ENCODE data around the gene RND3. TPM values are rescaled to one million over a fixed set of nuclear protein-coding genes. Genes with fewer than 3 reads are reported as not detected.

RND3 gene
- total and polyA plus RNA-seq, 10 of the 15 experiments (the other 5 are each of a cell fraction or from before 2014, with no cell fraction given): 0.38 to 18.3 (median 0.93) TPM

DNA sequence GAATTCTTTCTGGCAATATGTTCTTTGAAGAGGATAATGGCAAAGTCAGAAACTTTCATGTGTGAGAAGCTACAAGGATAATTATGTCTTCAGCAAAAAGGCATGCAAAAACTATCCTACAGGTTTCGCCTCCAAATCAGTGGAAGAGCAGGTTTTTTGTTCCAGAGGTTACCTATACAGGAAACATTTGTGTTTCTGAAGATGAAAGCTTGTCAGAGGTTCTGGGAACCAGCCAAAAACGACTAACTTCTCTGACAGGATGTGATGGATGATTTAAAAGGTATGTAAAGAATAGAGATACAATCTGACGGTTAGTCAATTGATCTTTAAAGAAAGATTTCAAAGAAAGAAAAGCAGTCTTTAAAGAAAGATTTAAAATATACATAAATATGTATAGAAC, 37.6 kb downstream of the RND3 start:
- 0% methylated on average over 3 of the region's 3 CpGs for WGBS (ENCODE audit: insufficient coverage, insufficient replicate concordance, low lambda C conversion rate, missing lambda C conversion rate)

More for the DNA sequence above, 37.6 kb downstream of the RND3 start:
- ChIA-PET RAD21 (ENCODE audit: unreplicated experiment) (interaction anchor here (1.0 to 1.1 kb wide), 2 partner anchors 9 to 29 kb away, joined by 3 read pairs; no protein-coding TSS in a partner anchor), CTCF (no interaction called here), POLR2A (no interaction called here), SMC1A (ENCODE audit: uncharacterized antibody, unreplicated experiment) (interaction anchor here (1.0 kb wide), 2 partner anchors 11 to 33 kb away, joined by 3 read pairs; no protein-coding TSS in a partner anchor)
- DNase-seq (ENCODE audit: low read depth, low spot score) (no peak), ATAC-seq (no peak), FAIRE-seq (no peak)
- H3K9me3 ChIP-seq (replicated peaks; ENCODE audit: control insufficient read depth, insufficient read depth, low read length): no peaks in the 10 kb centered on the region
- no peak overlapping the region for H3K27ac ChIP-seq (ENCODE audit: control insufficient read depth, insufficient read depth)
- TF ChIP-seq MTA2 (IDR thresholded peaks at IDR 0.05; ENCODE audit: low read depth): no peak
- TF ChIP-seq PRDM15 (CRISPR knock-in tag; IDR thresholded peaks at IDR 0.05): no peak
- no peak for TF ChIP-seq SMAD1 (IDR thresholded peaks at IDR 0.05; ENCODE audit: low read depth, partially characterized antibody)
- TF ChIP-seq STAT3 (IDR thresholded peaks at IDR 0.05; ENCODE audit: low read depth, low read length): no peak
- TF ChIP-seq IRF4 (IDR thresholded peaks at IDR 0.05; ENCODE audit: low read depth, low read length): no peak
- TF ChIP-seq ZBTB40 (IDR thresholded peaks at IDR 0.05; ENCODE audit: borderline replicate concordance): no peak
- no peak for TF ChIP-seq YY1 (IDR thresholded peaks at IDR 0.05; ENCODE audit: low read depth, low read length)
- no peak for TF ChIP-seq SMARCA5 (IDR thresholded peaks at IDR 0.05)
- TF ChIP-seq TCF12 (IDR thresholded peaks at IDR 0.05; ENCODE audit: low read depth, low read length): no peak
- no peak for TF ChIP-seq CBX5 (IDR thresholded peaks at IDR 0.05; ENCODE audit: low read depth)
- no peak for TF ChIP-seq RELA (IDR thresholded peaks at IDR 0.05; ENCODE audit: borderline replicate concordance, partially characterized antibody)
- no peak for TF ChIP-seq FOS (IDR thresholded peaks at IDR 0.05; ENCODE audit: borderline replicate concordance, extremely low read depth, insufficient read length)
- TF ChIP-seq POLR2AphosphoS2 (IDR thresholded peaks at IDR 0.05; ENCODE audit: low read depth, low read length): no peak
- no peak for TF ChIP-seq CEBPB (IDR thresholded peaks at IDR 0.05; ENCODE audit: borderline replicate concordance in 1 of 2, low read depth in 2 of 2, low read length in 2 of 2)
- H4K20me1 ChIP-seq (ENCODE audit: control insufficient read depth, insufficient read depth): no peaks in the 10 kb centered on the region
- no TSS peak for BruUV-seq (replicated peaks)
- in situ Hi-C loops (cut with MboI): no loop called here
- intact Hi-C loops (cut with micrococcal nuclease; ENCODE audit: unreplicated experiment): no loop called here
- no peak overlapping the region for H2AFZ ChIP-seq (ENCODE audit: control insufficient read depth, low read depth, low read length)
- H3K4me3 ChIP-seq: no peak overlapping the region
- H3K4me1 ChIP-seq (ENCODE audit: control insufficient read depth, insufficient read depth, low read length): no peaks in the 10 kb centered on the region
- H3K79me2 ChIP-seq (ENCODE audit: control insufficient read depth, insufficient read depth, low read length): no peaks in the 10 kb centered on the region
- no peak overlapping the region for H3K4me2 ChIP-seq (ENCODE audit: control insufficient read depth, insufficient read depth)
- H3K9ac ChIP-seq (ENCODE audit: control insufficient read depth, insufficient read depth, low read length): no peak overlapping the region
- H3K27me3 ChIP-seq (replicated peaks in 1 of 2; ENCODE audit: control insufficient read depth in 2 of 2, insufficient read depth in 2 of 2, low read length in 1 of 2): no peaks in the 10 kb centered on the region
- no peaks in the 10 kb centered on the region for H3K36me3 ChIP-seq (ENCODE audit: control insufficient read depth in 2 of 2, insufficient read depth in 2 of 2, low read length in 1 of 2)
